Neural cell (in vitro differentiated cells): ENCODE measurements around the gene PPM1N.

ENCODE experiments used
- CTCF ChIP-seq: fragments of 450-650 bp; IDR thresholded peaks from 2 replicates; pipeline ENCODE4 v1.5.1; 2014; ENCODE audit warnings: antibody characterized with exemption, mild to moderate bottlenecking, moderate library complexity; ENCODE audit not compliant: poor library complexity, severe bottlenecking
- EP300 ChIP-seq: fragments of 450-650 bp; conservative IDR thresholded peaks from 2 replicates; pipeline ENCODE4 v1.6.1; 2014; ENCODE audit warnings: antibody characterized with exemption, mild to moderate bottlenecking, moderate library complexity; ENCODE audit not compliant: poor library complexity, severe bottlenecking
- MXI1 ChIP-seq: fragments of 450-650 bp; conservative IDR thresholded peaks from 2 replicates; pipeline ENCODE4 v1.6.1; 2014; ENCODE audit warnings: antibody characterized with exemption, mild to moderate bottlenecking; ENCODE audit not compliant: poor library complexity, severe bottlenecking
- POLR2AphosphoS5 ChIP-seq: IDR thresholded peaks from 2 replicates; pipeline ENCODE4 v1.6.1; 2012
- RAD21 ChIP-seq: fragments of 450-650 bp; conservative IDR thresholded peaks from 2 replicates; pipeline ENCODE4 v1.6.1; 2014; ENCODE audit warnings: antibody characterized with exemption, mild to moderate bottlenecking, moderate library complexity
- REST ChIP-seq: IDR thresholded peaks from 2 replicates; pipeline ENCODE4 v1.6.1; 2012; ENCODE audit warnings: borderline replicate concordance
- TAF1 ChIP-seq: IDR thresholded peaks from 2 replicates; pipeline ENCODE4 v1.6.1; 2012; ENCODE audit warnings: low read depth

- TF ChIP-seq CTCF (peak; percentile 69), RAD21 (no peak), REST (no peak), EP300 (peak; percentile 88), TAF1 (no peak), MXI1 (peak; percentile 35), POLR2AphosphoS5 (peak; percentile 87)
Observed at GRCh38 chr19:45467456-45468158, 30.6 kb upstream of the PPM1N start, which contains the start of gene FOSB.
